ENCODE results near the gene AJM1.
"Not testable (repeated sequence)": the region's sequence is repeated elsewhere in the genome, so short reads cannot be mapped to it uniquely, and the experiment has no call there.

AJM1 gene

GRCh38 chr9:136882947-136883283 is 40.6 kb downstream of the AJM1 start:
- not testable (repeated sequence) for H3K36me3 ChIP-seq (ENCODE audit: insufficient read depth, low read length); H2AFZ ChIP-seq (ENCODE audit: low read depth, low read length); H3K9me3 ChIP-seq (ENCODE audit: low read length); H3K4me3 ChIP-seq (ENCODE audit: low read length); H3K27me3 ChIP-seq (ENCODE audit: insufficient read depth, low read length)
- H3K4me1 ChIP-seq (ENCODE audit: insufficient read depth, low read length) = peaks cover 23% of the 10 kb centered on the region

- not testable (repeated sequence) for H3K27me3 ChIP-seq (ENCODE audit: insufficient read depth, low read length); H3K36me3 ChIP-seq (ENCODE audit: insufficient read depth, low read length); H3K9me3 ChIP-seq (ENCODE audit: low read length); H3K4me3 ChIP-seq (ENCODE audit: low read length); H2AFZ ChIP-seq (ENCODE audit: low read depth, low read length)
- H3K4me1 ChIP-seq (ENCODE audit: insufficient read depth, low read length) = peaks cover 23% of the 10 kb centered on the region
Measured at GRCh38 chr9:136883670-136884069, 41.4 kb downstream of the AJM1 start.

- Histone ChIP-seq H2AFZ (ENCODE audit: low read depth, low read length) (peak within 1 kb of the TSS; percentile 76), H3K4me1 (ENCODE audit: insufficient read depth, low read length) (peaks cover 23% of the 10 kb centered on the region), H3K27me3 (ENCODE audit: insufficient read depth, low read length) (no peaks in the 10 kb centered on the region), H3K9me3 (ENCODE audit: low read length) (no peaks in the 10 kb centered on the region), H3K36me3 (ENCODE audit: insufficient read depth, low read length) (peaks cover 14% of the 10 kb centered on the region), H3K4me3 (ENCODE audit: low read length) (peak within 1 kb of the TSS; percentile 70)
Measured at GRCh38 chr9:136885950-136886578, 43.8 kb downstream of the AJM1 start, which contains the start of gene TRAF2. TSS of gene TRAF2 (plus strand) at chr9:136886516. CDS start at chr9:136898741, 12,225 bp downstream.

GRCh38 chr9:136886610-136887597 is 44.6 kb downstream of the AJM1 start:
- no peaks in the 10 kb centered on the region for H3K27me3 ChIP-seq (ENCODE audit: insufficient read depth, low read length)
- H3K4me1 ChIP-seq (ENCODE audit: insufficient read depth, low read length) = peaks cover 16% of the 10 kb centered on the region
- H2AFZ ChIP-seq (ENCODE audit: low read depth, low read length) = peak overlapping the region; percentile 76
- peaks cover 14% of the 10 kb centered on the region for H3K36me3 ChIP-seq (ENCODE audit: insufficient read depth, low read length)
- no peaks in the 10 kb centered on the region for H3K9me3 ChIP-seq (ENCODE audit: low read length)
- peak overlapping the region; percentile 70 for H3K4me3 ChIP-seq (ENCODE audit: low read length)

GRCh38 chr9:136888454-136888853 is 46.2 kb downstream of the AJM1 start:
- Histone ChIP-seq H3K4me1 (ENCODE audit: insufficient read depth, low read length) (peaks cover 7% of the 10 kb centered on the region), H3K27me3 (ENCODE audit: insufficient read depth, low read length) (no peaks in the 10 kb centered on the region), H3K9me3 (ENCODE audit: low read length) (no peaks in the 10 kb centered on the region), H3K4me3 (ENCODE audit: low read length) (no peak overlapping the region), H3K36me3 (ENCODE audit: insufficient read depth, low read length) (peaks cover 14% of the 10 kb centered on the region), H2AFZ (ENCODE audit: low read depth, low read length) (no peak overlapping the region)

- Histone ChIP-seq H2AFZ (ENCODE audit: low read depth, low read length) (no peak overlapping the region), H3K4me3 (ENCODE audit: low read length) (no peak overlapping the region), H3K4me1 (ENCODE audit: insufficient read depth, low read length) (peaks cover 7% of the 10 kb centered on the region), H3K27me3 (ENCODE audit: insufficient read depth, low read length) (no peaks in the 10 kb centered on the region), H3K9me3 (ENCODE audit: low read length) (no peaks in the 10 kb centered on the region), H3K36me3 (ENCODE audit: insufficient read depth, low read length) (peaks cover 14% of the 10 kb centered on the region)
Measured at GRCh38 chr9:136889858-136890257, 47.6 kb downstream of the AJM1 start.

- peaks cover 14% of the 10 kb centered on the region for H3K36me3 ChIP-seq (ENCODE audit: insufficient read depth, low read length)
- no peaks in the 10 kb centered on the region for H3K27me3 ChIP-seq (ENCODE audit: insufficient read depth, low read length)
- H3K4me3 ChIP-seq (ENCODE audit: low read length) = no peak overlapping the region
- peaks cover 6% of the 10 kb centered on the region for H3K4me1 ChIP-seq (ENCODE audit: insufficient read depth, low read length)
- no peaks in the 10 kb centered on the region for H3K9me3 ChIP-seq (ENCODE audit: low read length)
- no peak overlapping the region for H2AFZ ChIP-seq (ENCODE audit: low read depth, low read length)
Measured at GRCh38 chr9:136890661-136891060, 48.4 kb downstream of the AJM1 start.

Data from neuron (in vitro differentiated cells).